ENCODE results near the gene DLL4. TPM values are rescaled to one million over a fixed set of nuclear protein-coding genes. Genes with fewer than 3 reads are reported as not detected.

The DLL4 gene
- polyA plus RNA-seq, 1 donor from 2014 or later, result 2.2 TPM

DNA sequence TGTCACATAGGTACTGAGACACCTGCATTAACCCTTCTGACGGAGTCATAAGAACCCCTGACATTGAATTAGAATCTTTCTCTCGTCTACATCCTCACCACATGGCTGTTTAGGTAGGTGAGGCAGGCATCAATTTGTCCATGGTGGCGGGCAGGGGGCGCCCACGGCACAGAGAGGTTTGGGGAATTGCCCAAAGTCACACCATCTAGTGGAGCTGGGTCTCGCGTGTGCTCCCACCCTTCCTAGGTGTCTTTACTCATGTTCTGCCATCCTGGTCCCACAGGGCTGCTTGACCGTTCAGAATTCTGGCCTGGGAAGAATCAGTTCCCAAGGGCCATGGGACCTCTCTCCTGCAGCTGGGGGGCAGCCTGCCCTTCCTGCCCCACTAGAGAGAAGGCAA, 14.7 kb upstream of the DLL4 start:
- H3K4me3 ChIP-seq (ENCODE audit: low read length), result no peak overlapping the region
- no peak overlapping the region for H3K9ac ChIP-seq (ENCODE audit: low read length)
- H3K9me2 ChIP-seq (ENCODE audit: insufficient read depth, low read length), result no peaks in the 10 kb centered on the region
- H3K9me3 ChIP-seq (ENCODE audit: low read length), result no peaks in the 10 kb centered on the region
- TF ChIP-seq TAF1 (IDR thresholded peaks at IDR 0.05; ENCODE audit: low read depth) (no peak), CTCF (IDR thresholded peaks at IDR 0.05; ENCODE audit: poor library complexity, severe bottlenecking) (no peak), MXI1 (conservative IDR thresholded peaks at IDR 0.05; ENCODE audit: poor library complexity, severe bottlenecking) (no peak), REST (IDR thresholded peaks at IDR 0.05; ENCODE audit: borderline replicate concordance) (no peak), POLR2AphosphoS5 (IDR thresholded peaks at IDR 0.05) (no peak), EZH2 (IDR thresholded peaks at IDR 0.05; ENCODE audit: borderline replicate concordance, insufficient read depth, low read length, poor library complexity, severe bottlenecking) (no peak), EP300 (conservative IDR thresholded peaks at IDR 0.05; ENCODE audit: poor library complexity, severe bottlenecking) (no peak), SMC3 (conservative IDR thresholded peaks at IDR 0.05; ENCODE audit: poor library complexity) (no peak), RAD21 (conservative IDR thresholded peaks at IDR 0.05) (no peak)
- H2AFZ ChIP-seq (ENCODE audit: low read depth, low read length), result no peak overlapping the region
- H3F3A ChIP-seq (ENCODE audit: insufficient read depth, low read length, poor library complexity, severe bottlenecking), result no peaks in the 10 kb centered on the region
- no peak overlapping the region for H3K4me2 ChIP-seq (ENCODE audit: low read length)
- no peaks in the 10 kb centered on the region for H4K20me1 ChIP-seq (ENCODE audit: insufficient read depth)
- no peak overlapping the region for H3K27ac ChIP-seq (ENCODE audit: low read length)
- H3K79me2 ChIP-seq (replicated peaks; ENCODE audit: insufficient read depth, low read length), result no peaks in the 10 kb centered on the region
- no peaks in the 10 kb centered on the region for H3K36me3 ChIP-seq (ENCODE audit: insufficient read depth, low read length)
- no peaks in the 10 kb centered on the region for H3K27me3 ChIP-seq (ENCODE audit: insufficient read depth, low read depth, low read length)

GRCh38 chr15:40915116-40915661, 14.0 kb upstream of the DLL4 start:
- Histone ChIP-seq H3K79me2 (replicated peaks; ENCODE audit: insufficient read depth, low read length) (no peaks in the 10 kb centered on the region), H3K27me3 (ENCODE audit: insufficient read depth, low read depth, low read length) (no peaks in the 10 kb centered on the region), H4K20me1 (ENCODE audit: insufficient read depth) (no peaks in the 10 kb centered on the region), H3K9ac (ENCODE audit: low read length) (no peak overlapping the region), H3K4me2 (ENCODE audit: low read length) (no peak overlapping the region), H3K9me3 (ENCODE audit: low read length) (no peaks in the 10 kb centered on the region), H3K27ac (ENCODE audit: low read length) (no peak overlapping the region), H3F3A (ENCODE audit: insufficient read depth, low read length, poor library complexity, severe bottlenecking) (no peaks in the 10 kb centered on the region), H2AFZ (ENCODE audit: low read depth, low read length) (no peak overlapping the region), H3K4me3 (ENCODE audit: low read length) (no peak overlapping the region), H3K9me2 (ENCODE audit: insufficient read depth, low read length) (no peaks in the 10 kb centered on the region), H3K36me3 (ENCODE audit: insufficient read depth, low read length) (no peaks in the 10 kb centered on the region)
- TF ChIP-seq EZH2 (IDR thresholded peaks at IDR 0.05; ENCODE audit: borderline replicate concordance, insufficient read depth, low read length, poor library complexity, severe bottlenecking), result no peak
- TF ChIP-seq REST (IDR thresholded peaks at IDR 0.05; ENCODE audit: borderline replicate concordance), result no peak
- no peak for TF ChIP-seq RAD21 (conservative IDR thresholded peaks at IDR 0.05)
- TF ChIP-seq MXI1 (conservative IDR thresholded peaks at IDR 0.05; ENCODE audit: poor library complexity, severe bottlenecking), result no peak
- TF ChIP-seq TAF1 (IDR thresholded peaks at IDR 0.05; ENCODE audit: low read depth), result no peak
- no peak for TF ChIP-seq POLR2AphosphoS5 (IDR thresholded peaks at IDR 0.05)
- TF ChIP-seq EP300 (conservative IDR thresholded peaks at IDR 0.05; ENCODE audit: poor library complexity, severe bottlenecking), result no peak
- no peak for TF ChIP-seq SMC3 (conservative IDR thresholded peaks at IDR 0.05; ENCODE audit: poor library complexity)
- TF ChIP-seq CTCF (IDR thresholded peaks at IDR 0.05; ENCODE audit: poor library complexity, severe bottlenecking), result no peak

All from neural cell (in vitro differentiated cells).